DND-41 (cell line): ENCODE measurements around the gene HTT-AS.

Source experiments
- EZH2 ChIP-seq: IDR thresholded peaks from 3 replicates; pipeline ENCODE4 v1.6.1; 2012; ENCODE audit warnings: borderline replicate concordance, low read depth, mild to moderate bottlenecking, moderate library complexity, low read length, inconsistent platforms; ENCODE audit not compliant: severe bottlenecking
- TF ChIP-seq, protein P1 (sequence below): IDR thresholded peaks from 2 replicates; pipeline ENCODE4 v1.5.1; 2012; ENCODE audit warnings: borderline replicate concordance, low read length, moderate library complexity, mild to moderate bottlenecking; ENCODE audit not compliant: poor library complexity, severe bottlenecking; ENCODE audit errors: extremely low read depth

DNA sequence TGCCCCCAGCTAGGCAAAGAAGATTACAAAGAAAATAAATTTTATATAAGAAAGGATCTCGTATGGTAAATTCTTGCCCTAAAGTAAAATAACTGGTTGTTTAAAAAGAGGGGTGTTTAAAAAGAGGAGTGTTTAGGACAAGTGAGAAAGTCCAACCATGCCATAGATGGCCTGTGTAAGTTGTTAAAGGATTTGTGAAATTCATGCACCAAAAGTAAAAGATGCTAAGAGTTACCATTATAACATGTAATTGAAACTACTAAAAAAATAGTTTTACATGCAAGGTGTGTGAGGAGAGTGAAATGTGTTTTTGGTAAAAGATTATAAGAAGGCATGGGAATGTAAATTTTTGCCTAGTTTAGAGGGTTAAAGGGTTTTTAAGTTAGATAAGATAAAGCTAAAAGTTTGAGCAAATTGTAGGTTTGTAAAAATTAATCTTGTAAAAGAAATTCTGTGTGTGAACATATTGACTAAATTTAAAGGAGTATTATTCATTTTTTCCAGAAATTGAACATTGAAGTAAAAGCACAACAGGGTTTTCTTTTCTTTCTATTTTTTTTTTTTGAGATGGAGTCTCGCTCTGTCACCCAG lies 20.1 kb downstream of the HTT-AS start:
- no peak for TF ChIP-seq EZH2
- TF ChIP-seq, protein P1, sequence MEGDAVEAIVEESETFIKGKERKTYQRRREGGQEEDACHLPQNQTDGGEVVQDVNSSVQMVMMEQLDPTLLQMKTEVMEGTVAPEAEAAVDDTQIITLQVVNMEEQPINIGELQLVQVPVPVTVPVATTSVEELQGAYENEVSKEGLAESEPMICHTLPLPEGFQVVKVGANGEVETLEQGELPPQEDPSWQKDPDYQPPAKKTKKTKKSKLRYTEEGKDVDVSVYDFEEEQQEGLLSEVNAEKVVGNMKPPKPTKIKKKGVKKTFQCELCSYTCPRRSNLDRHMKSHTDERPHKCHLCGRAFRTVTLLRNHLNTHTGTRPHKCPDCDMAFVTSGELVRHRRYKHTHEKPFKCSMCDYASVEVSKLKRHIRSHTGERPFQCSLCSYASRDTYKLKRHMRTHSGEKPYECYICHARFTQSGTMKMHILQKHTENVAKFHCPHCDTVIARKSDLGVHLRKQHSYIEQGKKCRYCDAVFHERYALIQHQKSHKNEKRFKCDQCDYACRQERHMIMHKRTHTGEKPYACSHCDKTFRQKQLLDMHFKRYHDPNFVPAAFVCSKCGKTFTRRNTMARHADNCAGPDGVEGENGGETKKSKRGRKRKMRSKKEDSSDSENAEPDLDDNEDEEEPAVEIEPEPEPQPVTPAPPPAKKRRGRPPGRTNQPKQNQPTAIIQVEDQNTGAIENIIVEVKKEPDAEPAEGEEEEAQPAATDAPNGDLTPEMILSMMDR = no peak
